ENCODE data around the gene SNCG. TPM values are rescaled to one million over a fixed set of nuclear protein-coding genes. Genes with fewer than 3 reads are reported as not detected.

SNCG gene
- total RNA-seq, 1 experiment from 2014 or later = 8.4 TPM

- no peaks in the 10 kb centered on the region for H3K4me1 Mint-ChIP-seq
- ATAC-seq (no peak), DNase-seq (ENCODE audit: low spot score) (no peak)
- H3K9me3 Mint-ChIP-seq = no peaks in the 10 kb centered on the region
- H3K36me3 Mint-ChIP-seq = peaks cover 63% of the 10 kb centered on the region
- no peak overlapping the region for H3K27ac Mint-ChIP-seq
- H3K4me3 Mint-ChIP-seq = no peak overlapping the region
- no peaks in the 10 kb centered on the region for H3K27me3 Mint-ChIP-seq (ENCODE audit: low read depth)
- ChIA-PET CTCF (no interaction called here), POLR2A (no interaction called here)
- TF ChIP-seq, protein P1, sequence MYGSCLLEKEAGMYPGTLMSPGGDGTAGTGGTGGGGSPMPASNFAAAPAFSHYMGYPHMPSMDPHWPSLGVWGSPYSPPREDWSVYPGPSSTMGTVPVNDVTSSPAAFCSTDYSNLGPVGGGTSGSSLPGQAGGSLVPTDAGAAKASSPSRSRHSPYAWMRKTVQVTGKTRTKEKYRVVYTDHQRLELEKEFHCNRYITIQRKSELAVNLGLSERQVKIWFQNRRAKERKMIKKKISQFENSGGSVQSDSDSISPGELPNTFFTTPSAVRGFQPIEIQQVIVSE (CRISPR knock-in tag; IDR thresholded peaks at IDR 0.05; ENCODE audit: borderline replicate concordance) = no peak
- TF ChIP-seq MYBL2 (CRISPR knock-in tag; IDR thresholded peaks at IDR 0.05) (no peak), GRHL2 (CRISPR knock-in tag; IDR thresholded peaks at IDR 0.05; ENCODE audit: insufficient replicate concordance, severe bottlenecking) (no peak), ZNF425 (CRISPR knock-in tag; conservative IDR thresholded peaks at IDR 0.05) (no peak), GTF2I (CRISPR knock-in tag; conservative IDR thresholded peaks at IDR 0.05) (no peak), ZNF671 (CRISPR knock-in tag; IDR thresholded peaks at IDR 0.05) (no peak), IRF2 (CRISPR knock-in tag; IDR thresholded peaks at IDR 0.05; ENCODE audit: borderline replicate concordance, low read depth) (no peak), ZNF423 (CRISPR knock-in tag; IDR thresholded peaks at IDR 0.05) (no peak)
- TF ChIP-seq, protein P2, sequence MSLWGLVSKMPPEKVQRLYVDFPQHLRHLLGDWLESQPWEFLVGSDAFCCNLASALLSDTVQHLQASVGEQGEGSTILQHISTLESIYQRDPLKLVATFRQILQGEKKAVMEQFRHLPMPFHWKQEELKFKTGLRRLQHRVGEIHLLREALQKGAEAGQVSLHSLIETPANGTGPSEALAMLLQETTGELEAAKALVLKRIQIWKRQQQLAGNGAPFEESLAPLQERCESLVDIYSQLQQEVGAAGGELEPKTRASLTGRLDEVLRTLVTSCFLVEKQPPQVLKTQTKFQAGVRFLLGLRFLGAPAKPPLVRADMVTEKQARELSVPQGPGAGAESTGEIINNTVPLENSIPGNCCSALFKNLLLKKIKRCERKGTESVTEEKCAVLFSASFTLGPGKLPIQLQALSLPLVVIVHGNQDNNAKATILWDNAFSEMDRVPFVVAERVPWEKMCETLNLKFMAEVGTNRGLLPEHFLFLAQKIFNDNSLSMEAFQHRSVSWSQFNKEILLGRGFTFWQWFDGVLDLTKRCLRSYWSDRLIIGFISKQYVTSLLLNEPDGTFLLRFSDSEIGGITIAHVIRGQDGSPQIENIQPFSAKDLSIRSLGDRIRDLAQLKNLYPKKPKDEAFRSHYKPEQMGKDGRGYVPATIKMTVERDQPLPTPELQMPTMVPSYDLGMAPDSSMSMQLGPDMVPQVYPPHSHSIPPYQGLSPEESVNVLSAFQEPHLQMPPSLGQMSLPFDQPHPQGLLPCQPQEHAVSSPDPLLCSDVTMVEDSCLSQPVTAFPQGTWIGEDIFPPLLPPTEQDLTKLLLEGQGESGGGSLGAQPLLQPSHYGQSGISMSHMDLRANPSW (CRISPR knock-in tag; conservative IDR thresholded peaks at IDR 0.05; ENCODE audit: low read depth) = no peak
- TF ChIP-seq, protein P3, sequence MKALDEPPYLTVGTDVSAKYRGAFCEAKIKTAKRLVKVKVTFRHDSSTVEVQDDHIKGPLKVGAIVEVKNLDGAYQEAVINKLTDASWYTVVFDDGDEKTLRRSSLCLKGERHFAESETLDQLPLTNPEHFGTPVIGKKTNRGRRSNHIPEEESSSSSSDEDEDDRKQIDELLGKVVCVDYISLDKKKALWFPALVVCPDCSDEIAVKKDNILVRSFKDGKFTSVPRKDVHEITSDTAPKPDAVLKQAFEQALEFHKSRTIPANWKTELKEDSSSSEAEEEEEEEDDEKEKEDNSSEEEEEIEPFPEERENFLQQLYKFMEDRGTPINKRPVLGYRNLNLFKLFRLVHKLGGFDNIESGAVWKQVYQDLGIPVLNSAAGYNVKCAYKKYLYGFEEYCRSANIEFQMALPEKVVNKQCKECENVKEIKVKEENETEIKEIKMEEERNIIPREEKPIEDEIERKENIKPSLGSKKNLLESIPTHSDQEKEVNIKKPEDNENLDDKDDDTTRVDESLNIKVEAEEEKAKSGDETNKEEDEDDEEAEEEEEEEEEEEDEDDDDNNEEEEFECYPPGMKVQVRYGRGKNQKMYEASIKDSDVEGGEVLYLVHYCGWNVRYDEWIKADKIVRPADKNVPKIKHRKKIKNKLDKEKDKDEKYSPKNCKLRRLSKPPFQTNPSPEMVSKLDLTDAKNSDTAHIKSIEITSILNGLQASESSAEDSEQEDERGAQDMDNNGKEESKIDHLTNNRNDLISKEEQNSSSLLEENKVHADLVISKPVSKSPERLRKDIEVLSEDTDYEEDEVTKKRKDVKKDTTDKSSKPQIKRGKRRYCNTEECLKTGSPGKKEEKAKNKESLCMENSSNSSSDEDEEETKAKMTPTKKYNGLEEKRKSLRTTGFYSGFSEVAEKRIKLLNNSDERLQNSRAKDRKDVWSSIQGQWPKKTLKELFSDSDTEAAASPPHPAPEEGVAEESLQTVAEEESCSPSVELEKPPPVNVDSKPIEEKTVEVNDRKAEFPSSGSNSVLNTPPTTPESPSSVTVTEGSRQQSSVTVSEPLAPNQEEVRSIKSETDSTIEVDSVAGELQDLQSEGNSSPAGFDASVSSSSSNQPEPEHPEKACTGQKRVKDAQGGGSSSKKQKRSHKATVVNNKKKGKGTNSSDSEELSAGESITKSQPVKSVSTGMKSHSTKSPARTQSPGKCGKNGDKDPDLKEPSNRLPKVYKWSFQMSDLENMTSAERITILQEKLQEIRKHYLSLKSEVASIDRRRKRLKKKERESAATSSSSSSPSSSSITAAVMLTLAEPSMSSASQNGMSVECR (CRISPR knock-in tag; IDR thresholded peaks at IDR 0.05; ENCODE audit: borderline replicate concordance) = no peak
- TF ChIP-seq, protein P4, sequence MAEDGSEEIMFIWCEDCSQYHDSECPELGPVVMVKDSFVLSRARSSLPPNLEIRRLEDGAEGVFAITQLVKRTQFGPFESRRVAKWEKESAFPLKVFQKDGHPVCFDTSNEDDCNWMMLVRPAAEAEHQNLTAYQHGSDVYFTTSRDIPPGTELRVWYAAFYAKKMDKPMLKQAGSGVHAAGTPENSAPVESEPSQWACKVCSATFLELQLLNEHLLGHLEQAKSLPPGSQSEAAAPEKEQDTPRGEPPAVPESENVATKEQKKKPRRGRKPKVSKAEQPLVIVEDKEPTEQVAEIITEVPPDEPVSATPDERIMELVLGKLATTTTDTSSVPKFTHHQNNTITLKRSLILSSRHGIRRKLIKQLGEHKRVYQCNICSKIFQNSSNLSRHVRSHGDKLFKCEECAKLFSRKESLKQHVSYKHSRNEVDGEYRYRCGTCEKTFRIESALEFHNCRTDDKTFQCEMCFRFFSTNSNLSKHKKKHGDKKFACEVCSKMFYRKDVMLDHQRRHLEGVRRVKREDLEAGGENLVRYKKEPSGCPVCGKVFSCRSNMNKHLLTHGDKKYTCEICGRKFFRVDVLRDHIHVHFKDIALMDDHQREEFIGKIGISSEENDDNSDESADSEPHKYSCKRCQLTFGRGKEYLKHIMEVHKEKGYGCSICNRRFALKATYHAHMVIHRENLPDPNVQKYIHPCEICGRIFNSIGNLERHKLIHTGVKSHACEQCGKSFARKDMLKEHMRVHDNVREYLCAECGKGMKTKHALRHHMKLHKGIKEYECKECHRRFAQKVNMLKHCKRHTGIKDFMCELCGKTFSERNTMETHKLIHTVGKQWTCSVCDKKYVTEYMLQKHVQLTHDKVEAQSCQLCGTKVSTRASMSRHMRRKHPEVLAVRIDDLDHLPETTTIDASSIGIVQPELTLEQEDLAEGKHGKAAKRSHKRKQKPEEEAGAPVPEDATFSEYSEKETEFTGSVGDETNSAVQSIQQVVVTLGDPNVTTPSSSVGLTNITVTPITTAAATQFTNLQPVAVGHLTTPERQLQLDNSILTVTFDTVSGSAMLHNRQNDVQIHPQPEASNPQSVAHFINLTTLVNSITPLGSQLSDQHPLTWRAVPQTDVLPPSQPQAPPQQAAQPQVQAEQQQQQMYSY (CRISPR knock-in tag; IDR thresholded peaks at IDR 0.05) = no peak
Observed at GRCh38 chr10:86914734-86915133, 43.7 kb upstream of the SNCG start.

All from WTC11 (cell line).